Smooth muscle cell (in vitro differentiated cells): ENCODE results near the gene OR1I1. TPM values are rescaled to one million over a fixed set of nuclear protein-coding genes. Genes with fewer than 3 reads are reported as not detected.

ENCODE experiments used
- DNase-seq: peaks from one replicate; lab custom pipeline; 2025; ENCODE audit not compliant: unreplicated experiment; lab: John Stamatoyannopoulos, UW
- H2AFZ ChIP-seq: fragments of 200-600 bp; sonication (generic); 2 replicates; pipeline ENCODE4 v1.6.0; 2016; ENCODE audit warnings: antibody characterized with exemption, low read depth, mild to moderate bottlenecking
- H3F3A ChIP-seq: fragments of 200-600 bp; sonication (generic); 2 replicates; pipeline ENCODE4 v1.6.0; 2017; ENCODE audit warnings: antibody characterized with exemption, low read depth
- H3K27ac ChIP-seq: fragments of 200-600 bp; sonication (generic); 2 replicates; pipeline ENCODE4 v1.5.1; 2016; ENCODE audit warnings: low read depth, mild to moderate bottlenecking
- H3K27me3 ChIP-seq: fragments of 200-600 bp; sonication (generic); 2 replicates; pipeline ENCODE4 v1.6.1; 2016; ENCODE audit warnings: low read depth, mild to moderate bottlenecking
- H3K36me3 ChIP-seq: fragments of 200-600 bp; sonication (generic); 2 replicates; pipeline ENCODE4 v1.5.1; 2016; ENCODE audit warnings: low read depth
- H3K4me1 ChIP-seq: fragments of 200-600 bp; sonication (generic); 2 replicates; pipeline ENCODE4 v1.5.1; 2016; ENCODE audit warnings: low read depth
- H3K4me2 ChIP-seq: fragments of 200-600 bp; sonication (generic); 2 replicates; pipeline ENCODE4 v1.6.0; 2016; ENCODE audit warnings: mild to moderate bottlenecking
- H3K4me3 ChIP-seq: fragments of 200-600 bp; sonication (generic); 2 replicates; pipeline ENCODE4 v1.5.1; 2016; ENCODE audit warnings: mild to moderate bottlenecking
- H3K79me2 ChIP-seq: fragments of 200-600 bp; sonication (generic); 2 replicates; pipeline ENCODE4 v1.6.0; 2016; ENCODE audit warnings: low read depth, mild to moderate bottlenecking
- H3K9ac ChIP-seq: fragments of 200-600 bp; sonication (generic); 2 replicates; pipeline ENCODE4 v1.6.0; 2016; ENCODE audit warnings: low read depth
- H3K9me3 ChIP-seq: fragments of 200-600 bp; sonication (generic); replicated peaks from 2 replicates; pipeline ENCODE4 v1.5.1; 2016; ENCODE audit warnings: low read depth
- H4K20me1 ChIP-seq: fragments of 200-600 bp; sonication (generic); 2 replicates; pipeline ENCODE4 v1.6.0; 2016; ENCODE audit warnings: low read depth
- WGBS: methylation state at CpG from one replicate; pipeline ENCODE4 v1.1.7; 2016; ENCODE audit warnings: low lambda C conversion rate; 5-methylcytosine and 5-hydroxymethylcytosine counted together
- polyA plus RNA-seq: library from polyadenylated mRNA; unstranded; fragments of >200 nt; fragmentation: Nextera tagmentation; extraction: Ambion mirVana; gene quantifications from 2 replicates; pipeline ENCODE4 v1.2.1, GENCODE V29; 2016
- total RNA-seq: library from RNA; depleted of rRNA; stranded (reverse); fragments of >200 nt; gene quantifications from 2 replicates; pipeline ENCODE4 v1.2.3, GENCODE V29; 2014
- TF ChIP-seq, protein P1 (sequence below): fragments of 200-600 bp; sonication (generic); IDR thresholded peaks from 2 replicates; pipeline ENCODE4 v1.5.1; 2017; ENCODE audit warnings: borderline replicate concordance, mild to moderate bottlenecking, antibody characterized with exemption; ENCODE audit not compliant: insufficient read depth, poor library complexity, severe bottlenecking

Gene OR1I1
- not detected in 2 replicates for total RNA-seq
- polyA plus RNA-seq: not detected in 2 replicates

DNA sequence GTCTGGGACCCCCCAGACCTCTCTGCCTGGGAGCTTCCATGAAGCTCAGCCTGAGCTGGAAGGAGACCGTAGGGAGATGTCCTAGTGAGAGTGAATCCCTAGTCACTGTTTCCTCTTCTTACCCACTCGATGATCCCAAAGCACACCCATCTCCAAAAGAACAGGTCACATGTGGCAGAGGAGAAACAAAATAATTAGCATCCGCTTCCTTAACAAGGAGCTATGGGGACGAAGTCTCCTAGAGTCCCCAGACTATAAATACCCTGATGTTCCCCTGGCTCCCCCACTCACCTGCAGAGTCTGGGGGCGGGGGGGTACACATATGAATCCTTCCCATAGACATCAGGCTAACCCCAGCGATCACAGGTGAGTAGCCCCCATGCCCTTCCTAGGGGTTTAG lies at the start of gene OR1I1:
OR1I1 (plus strand) TSS at position 301 of the 400 bp plus-strand sequence. CDS start 4,855 bp downstream, outside the sequence.
- H2AFZ ChIP-seq: no peak within 1 kb of the TSS
- TF ChIP-seq, protein P1, sequence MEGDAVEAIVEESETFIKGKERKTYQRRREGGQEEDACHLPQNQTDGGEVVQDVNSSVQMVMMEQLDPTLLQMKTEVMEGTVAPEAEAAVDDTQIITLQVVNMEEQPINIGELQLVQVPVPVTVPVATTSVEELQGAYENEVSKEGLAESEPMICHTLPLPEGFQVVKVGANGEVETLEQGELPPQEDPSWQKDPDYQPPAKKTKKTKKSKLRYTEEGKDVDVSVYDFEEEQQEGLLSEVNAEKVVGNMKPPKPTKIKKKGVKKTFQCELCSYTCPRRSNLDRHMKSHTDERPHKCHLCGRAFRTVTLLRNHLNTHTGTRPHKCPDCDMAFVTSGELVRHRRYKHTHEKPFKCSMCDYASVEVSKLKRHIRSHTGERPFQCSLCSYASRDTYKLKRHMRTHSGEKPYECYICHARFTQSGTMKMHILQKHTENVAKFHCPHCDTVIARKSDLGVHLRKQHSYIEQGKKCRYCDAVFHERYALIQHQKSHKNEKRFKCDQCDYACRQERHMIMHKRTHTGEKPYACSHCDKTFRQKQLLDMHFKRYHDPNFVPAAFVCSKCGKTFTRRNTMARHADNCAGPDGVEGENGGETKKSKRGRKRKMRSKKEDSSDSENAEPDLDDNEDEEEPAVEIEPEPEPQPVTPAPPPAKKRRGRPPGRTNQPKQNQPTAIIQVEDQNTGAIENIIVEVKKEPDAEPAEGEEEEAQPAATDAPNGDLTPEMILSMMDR: no peak
- 71% methylated on average over 6 of the region's 6 CpGs for WGBS

GRCh38 chr19:15035795-15036311 lies 46.2 kb upstream of the OR1I1 start:
- no peaks in the 10 kb centered on the region for H3F3A ChIP-seq
- TF ChIP-seq, protein P1: no peak
- H3K4me2 ChIP-seq: no peak overlapping the region
- DNase-seq: no peak
- H3K4me1 ChIP-seq: no peaks in the 10 kb centered on the region
- WGBS: 43% methylated on average over 1 of the region's 1 CpG
- no peaks in the 10 kb centered on the region for H3K79me2 ChIP-seq
- H2AFZ ChIP-seq: no peak overlapping the region
- no peak overlapping the region for H3K4me3 ChIP-seq
- no peaks in the 10 kb centered on the region for H4K20me1 ChIP-seq
- H3K36me3 ChIP-seq: no peaks in the 10 kb centered on the region
- no peak overlapping the region for H3K27ac ChIP-seq
- H3K9me3 ChIP-seq: no peaks in the 10 kb centered on the region
- no peak overlapping the region for H3K9ac ChIP-seq
- no peaks in the 10 kb centered on the region for H3K27me3 ChIP-seq

More for the DNA sequence above, at the start of gene OR1I1:
- no peak for DNase-seq
- Histone ChIP-seq H3K4me1 (no peaks in the 10 kb centered on the region), H3K27ac (no peak within 1 kb of the TSS), H3K36me3 (no peaks in the 10 kb centered on the region), H3F3A (no peaks in the 10 kb centered on the region), H3K79me2 (no peaks in the 10 kb centered on the region), H3K9ac (no peak within 1 kb of the TSS), H3K9me3 (no peaks in the 10 kb centered on the region), H4K20me1 (no peaks in the 10 kb centered on the region), H3K27me3 (peaks cover 4% of the 10 kb centered on the region), H3K4me3 (no peak within 1 kb of the TSS), H3K4me2 (no peak within 1 kb of the TSS)

DNA sequence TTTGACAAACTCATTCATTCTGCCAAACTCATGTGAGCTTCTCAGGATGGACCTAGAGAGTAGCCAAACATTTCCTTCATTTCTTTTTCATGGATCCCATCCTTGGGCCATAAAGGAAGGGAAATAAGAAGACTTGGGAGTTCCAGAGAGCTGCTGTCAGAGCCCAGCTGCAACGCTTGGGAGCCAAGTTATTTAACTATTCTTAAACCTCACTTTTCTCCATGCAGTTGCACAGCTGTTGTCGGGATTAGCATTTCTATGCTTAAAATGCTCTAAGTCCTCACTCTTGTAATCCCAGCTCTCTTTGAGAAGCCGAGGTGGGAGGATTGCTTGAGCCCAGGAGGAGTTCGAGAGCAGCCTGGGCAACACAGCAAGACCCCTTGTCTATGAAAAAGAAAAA lies 44.4 kb upstream of the OR1I1 start:
- Histone ChIP-seq H3K27ac (no peak overlapping the region), H3K4me2 (no peak overlapping the region), H3K4me1 (no peaks in the 10 kb centered on the region), H3K79me2 (no peaks in the 10 kb centered on the region), H3K9ac (no peak overlapping the region), H3K36me3 (no peaks in the 10 kb centered on the region), H3K9me3 (no peaks in the 10 kb centered on the region), H3K4me3 (no peak overlapping the region), H4K20me1 (no peaks in the 10 kb centered on the region), H2AFZ (no peak overlapping the region), H3K27me3 (no peaks in the 10 kb centered on the region), H3F3A (no peaks in the 10 kb centered on the region)
- 61% methylated on average over 4 of the region's 4 CpGs for WGBS
- TF ChIP-seq, protein P1: no peak
- DNase-seq: no peak

- no peak overlapping the region for H3K9ac ChIP-seq
- H3K27ac ChIP-seq: no peak overlapping the region
- no peaks in the 10 kb centered on the region for H3K4me1 ChIP-seq
- no peak for DNase-seq
- H3K27me3 ChIP-seq: no peaks in the 10 kb centered on the region
- no peaks in the 10 kb centered on the region for H4K20me1 ChIP-seq
- no peaks in the 10 kb centered on the region for H3K9me3 ChIP-seq
- H3K79me2 ChIP-seq: no peaks in the 10 kb centered on the region
- TF ChIP-seq, protein P1: no peak
- WGBS: 68% methylated on average over 3 of the region's 3 CpGs
- no peak overlapping the region for H3K4me3 ChIP-seq
- H3F3A ChIP-seq: no peaks in the 10 kb centered on the region
- H3K4me2 ChIP-seq: no peak overlapping the region
- H3K36me3 ChIP-seq: no peaks in the 10 kb centered on the region
- no peak overlapping the region for H2AFZ ChIP-seq
These were observed 43.7 kb upstream of the OR1I1 start for GRCh38 chr19:15038294-15038693.
